ENCODE measurements around the gene ERN1.

Gene ERN1

GRCh38 chr17:64164596-64165285 lies 34.8 kb upstream of the ERN1 start:
- no peak overlapping the region for H3K9ac ChIP-seq (ENCODE audit: low read depth, low read length, poor library complexity, severe bottlenecking)
- H3K27me3 ChIP-seq (ENCODE audit: insufficient read depth, low read length, poor library complexity, severe bottlenecking) = no peaks in the 10 kb centered on the region
- H3K4me3 ChIP-seq (ENCODE audit: low read length, poor library complexity, severe bottlenecking) = no peak overlapping the region
- H3K4me2 ChIP-seq (ENCODE audit: low read depth, low read length, poor library complexity, severe bottlenecking) = no peak overlapping the region
- no peaks in the 10 kb centered on the region for H3K79me2 ChIP-seq (ENCODE audit: insufficient read depth, low read length)
- peaks cover 4% of the 10 kb centered on the region; the same call in 1 of the 2 replicates for H3K36me3 ChIP-seq (ENCODE audit: insufficient read depth, low read length)
- no peaks in the 10 kb centered on the region for H3F3A ChIP-seq (ENCODE audit: low read depth)
- no peak overlapping the region for H2AFZ ChIP-seq (ENCODE audit: low read length)
- H3K9me2 ChIP-seq (replicated peaks; ENCODE audit: low read depth, low read length) = no peaks in the 10 kb centered on the region
- H3K9me3 ChIP-seq (ENCODE audit: insufficient read depth, low read depth, low read length) = no peaks in the 10 kb centered on the region
- TF ChIP-seq EZH2phosphoT487 (IDR thresholded peaks at IDR 0.05; ENCODE audit: borderline replicate concordance) (no peak), CTCF (conservative IDR thresholded peaks at IDR 0.05; ENCODE audit: low read length) (no peak)
- no peaks in the 10 kb centered on the region for H3K4me1 ChIP-seq (ENCODE audit: insufficient read depth, low read length, poor library complexity, severe bottlenecking)
- H4K20me1 ChIP-seq (ENCODE audit: insufficient read depth, low read length, poor library complexity, severe bottlenecking) = no peaks in the 10 kb centered on the region

- H3K9ac ChIP-seq (ENCODE audit: low read depth, low read length, poor library complexity, severe bottlenecking) = no peak overlapping the region
- H2AFZ ChIP-seq (ENCODE audit: low read length) = no peak overlapping the region
- no peaks in the 10 kb centered on the region for H3K4me1 ChIP-seq (ENCODE audit: insufficient read depth, low read length, poor library complexity, severe bottlenecking)
- H3K4me2 ChIP-seq (ENCODE audit: low read depth, low read length, poor library complexity, severe bottlenecking) = no peak overlapping the region
- H3K9me2 ChIP-seq (replicated peaks; ENCODE audit: low read depth, low read length) = no peaks in the 10 kb centered on the region
- no peaks in the 10 kb centered on the region for H4K20me1 ChIP-seq (ENCODE audit: insufficient read depth, low read length, poor library complexity, severe bottlenecking)
- no peaks in the 10 kb centered on the region for H3K79me2 ChIP-seq (ENCODE audit: insufficient read depth, low read length)
- H3K9me3 ChIP-seq (ENCODE audit: insufficient read depth, low read depth, low read length) = no peaks in the 10 kb centered on the region
- H3K4me3 ChIP-seq (ENCODE audit: low read length, poor library complexity, severe bottlenecking) = no peak overlapping the region
- peaks cover 4% of the 10 kb centered on the region; the same call in 1 of the 2 replicates for H3K36me3 ChIP-seq (ENCODE audit: insufficient read depth, low read length)
- no peaks in the 10 kb centered on the region for H3K27me3 ChIP-seq (ENCODE audit: insufficient read depth, low read length, poor library complexity, severe bottlenecking)
- no peaks in the 10 kb centered on the region for H3F3A ChIP-seq (ENCODE audit: low read depth)
- TF ChIP-seq CTCF (conservative IDR thresholded peaks at IDR 0.05; ENCODE audit: low read length) (no peak), EZH2phosphoT487 (IDR thresholded peaks at IDR 0.05; ENCODE audit: borderline replicate concordance) (no peak)
Measured at GRCh38 chr17:64163468-64163867, 33.5 kb upstream of the ERN1 start.

GRCh38 chr17:64162554-64162953 lies 32.6 kb upstream of the ERN1 start:
- Histone ChIP-seq H4K20me1 (ENCODE audit: insufficient read depth, low read length, poor library complexity, severe bottlenecking) (no peaks in the 10 kb centered on the region), H3K4me2 (ENCODE audit: low read depth, low read length, poor library complexity, severe bottlenecking) (no peak overlapping the region), H2AFZ (ENCODE audit: low read length) (no peak overlapping the region), H3K27me3 (ENCODE audit: insufficient read depth, low read length, poor library complexity, severe bottlenecking) (no peaks in the 10 kb centered on the region), H3K36me3 (ENCODE audit: insufficient read depth, low read length) (peaks cover 4% of the 10 kb centered on the region; the same call in 1 of the 2 replicates), H3K4me3 (ENCODE audit: low read length, poor library complexity, severe bottlenecking) (no peak overlapping the region), H3K9ac (ENCODE audit: low read depth, low read length, poor library complexity, severe bottlenecking) (no peak overlapping the region), H3K4me1 (ENCODE audit: insufficient read depth, low read length, poor library complexity, severe bottlenecking) (no peaks in the 10 kb centered on the region), H3F3A (ENCODE audit: low read depth) (no peaks in the 10 kb centered on the region), H3K9me3 (ENCODE audit: insufficient read depth, low read depth, low read length) (no peaks in the 10 kb centered on the region), H3K9me2 (replicated peaks; ENCODE audit: low read depth, low read length) (no peaks in the 10 kb centered on the region), H3K79me2 (ENCODE audit: insufficient read depth, low read length) (no peaks in the 10 kb centered on the region)
- TF ChIP-seq EZH2phosphoT487 (IDR thresholded peaks at IDR 0.05; ENCODE audit: borderline replicate concordance) = no peak
- TF ChIP-seq CTCF (conservative IDR thresholded peaks at IDR 0.05; ENCODE audit: low read length) = no peak
